Thyroid gland (tissue), 4 donors: ENCODE results near the gene LSAMP. TPM values are rescaled to one million over a fixed set of nuclear protein-coding genes. Genes with fewer than 3 reads are reported as not detected.

Experiments
- DNase-seq, 2 donors: peaks; one replicate each; pipeline ENCODE4 v3.0.0-alpha.2; 2019
- H3K27ac ChIP-seq, 3 donors: fragments of 200-600 bp; sonication (generic); 1 replicate in 2 of 3; 2 replicates in 1 of 3; pipeline ENCODE4 v1.5.1; 2016 to 2019; ENCODE audit warnings: mild to moderate bottlenecking in 1 of 3, moderate library complexity in 1 of 3
- H3K27me3 ChIP-seq: fragments of 200-600 bp; sonication (generic); one replicate; pipeline ENCODE4 v1.5.1; 2019
- H3K36me3 ChIP-seq, 2 donors: fragments of 200-600 bp; sonication (generic); one replicate each; pipeline ENCODE4 v1.5.1; 2016 to 2019
- H3K4me1 ChIP-seq, 2 donors: fragments of 200-600 bp; sonication (generic); one replicate each; pipeline ENCODE4 v1.5.1; 2017 to 2019
- H3K4me3 ChIP-seq, 3 donors: fragments of 200-600 bp; sonication (generic); replicated peaks in 1 of 3; 1 replicate in 2 of 3; 2 replicates in 1 of 3; pipeline ENCODE4 v1.5.1; 2016; ENCODE audit warnings: mild to moderate bottlenecking in 1 of 3
- H3K9me3 ChIP-seq: fragments of 200-600 bp; sonication (generic); one replicate; pipeline ENCODE4 v1.5.1; 2017
- POLR2A ChIP-seq, 2 donors: fragments of 450-650 bp; IDR thresholded peaks; one replicate each; pipeline ENCODE4 v1.6.1; 2017; ENCODE audit warnings: antibody characterized with exemption in 2 of 2, mild to moderate bottlenecking in 2 of 2, moderate library complexity in 1 of 2
- WGBS, 2 donors: methylation state at CpG; one replicate each; pipeline ENCODE4 v1.1.5; 2017; 5-methylcytosine and 5-hydroxymethylcytosine counted together
- intact Hi-C: fragments of 100-400 bp; cut with DNase I; formaldehyde crosslinking; loops from one replicate; pipeline ENCODE4 v1.15.1; 2023
- total RNA-seq, 4 donors: library from RNA; depleted of rRNA; stranded (reverse); fragments of >200 nt; gene quantifications; one replicate each; pipeline ENCODE4 v1.2.3, GENCODE V29; 2016
- TF ChIP-seq, protein P1 (sequence below), 6 experiments: fragments of 200-600 bp in 3 of 6; fragments of 450-650 bp in 3 of 6; sonication (generic) in 3 of 6; IDR thresholded peaks; one replicate each; pipeline ENCODE4 v1.5.1; 2016 to 2019; ENCODE audit warnings: antibody characterized with exemption in 6 of 6, mild to moderate bottlenecking in 2 of 6, inconsistent platforms in 1 of 6, moderate library complexity in 1 of 6

The LSAMP gene
- total RNA-seq, 4 donors from 2014 or later = 0.78 to 2.0 (median 1.8) TPM

DNA sequence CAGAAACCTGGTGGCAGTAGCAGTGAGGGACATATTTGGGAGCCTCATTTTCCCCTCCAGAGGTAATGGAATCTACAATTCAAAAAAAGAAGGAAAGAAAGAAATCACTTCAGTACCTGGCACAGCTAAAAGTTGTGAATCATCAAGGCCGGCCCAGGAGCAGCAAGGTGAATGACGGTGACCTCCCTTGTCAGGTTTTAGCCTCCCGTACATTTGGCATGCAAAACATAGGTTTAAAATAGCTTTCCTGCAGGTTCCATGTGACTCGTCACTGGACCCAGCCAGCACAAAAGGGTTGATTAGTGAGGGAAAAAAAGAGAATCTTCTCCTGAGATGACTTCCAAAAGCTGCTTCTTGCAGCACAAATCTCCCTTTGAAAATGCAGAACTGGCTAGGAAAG lies 394.2 kb downstream of the LSAMP start:
- no peak for DNase-seq
- no peaks in the 10 kb centered on the region for H3K27me3 ChIP-seq
- 55 to 71% methylated on average over 4 of the region's 4 CpGs for WGBS, 2 donors

DNA sequence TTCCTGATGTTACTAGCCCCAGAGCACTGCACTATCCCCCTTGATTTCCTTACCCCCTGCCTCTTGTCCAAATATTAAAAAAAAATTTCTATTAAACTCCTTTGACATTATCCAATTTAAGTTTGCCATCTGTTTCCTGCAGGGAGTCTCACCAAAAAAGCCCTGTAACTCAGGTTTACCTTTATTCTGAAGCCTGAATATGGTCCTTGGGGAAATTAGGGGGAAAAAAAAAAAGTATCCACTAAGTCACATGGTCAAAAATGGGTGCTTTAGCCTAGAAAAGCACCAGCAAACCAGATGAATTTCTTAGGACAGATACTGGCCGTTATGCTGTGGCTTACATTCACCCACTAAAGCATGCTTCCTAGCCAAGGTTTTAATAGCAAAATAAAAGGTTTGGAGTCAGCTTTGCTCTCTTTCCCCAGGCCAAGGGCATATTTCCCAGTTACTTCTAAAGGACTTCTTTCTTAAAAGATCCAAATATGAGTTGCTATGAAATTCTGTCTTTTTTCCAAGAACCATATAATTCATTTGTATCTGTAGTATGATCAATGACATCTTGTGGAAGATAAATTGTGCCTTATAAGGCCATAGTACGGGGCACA lies 394.9 kb downstream of the LSAMP start:
- TF ChIP-seq, protein P1, sequence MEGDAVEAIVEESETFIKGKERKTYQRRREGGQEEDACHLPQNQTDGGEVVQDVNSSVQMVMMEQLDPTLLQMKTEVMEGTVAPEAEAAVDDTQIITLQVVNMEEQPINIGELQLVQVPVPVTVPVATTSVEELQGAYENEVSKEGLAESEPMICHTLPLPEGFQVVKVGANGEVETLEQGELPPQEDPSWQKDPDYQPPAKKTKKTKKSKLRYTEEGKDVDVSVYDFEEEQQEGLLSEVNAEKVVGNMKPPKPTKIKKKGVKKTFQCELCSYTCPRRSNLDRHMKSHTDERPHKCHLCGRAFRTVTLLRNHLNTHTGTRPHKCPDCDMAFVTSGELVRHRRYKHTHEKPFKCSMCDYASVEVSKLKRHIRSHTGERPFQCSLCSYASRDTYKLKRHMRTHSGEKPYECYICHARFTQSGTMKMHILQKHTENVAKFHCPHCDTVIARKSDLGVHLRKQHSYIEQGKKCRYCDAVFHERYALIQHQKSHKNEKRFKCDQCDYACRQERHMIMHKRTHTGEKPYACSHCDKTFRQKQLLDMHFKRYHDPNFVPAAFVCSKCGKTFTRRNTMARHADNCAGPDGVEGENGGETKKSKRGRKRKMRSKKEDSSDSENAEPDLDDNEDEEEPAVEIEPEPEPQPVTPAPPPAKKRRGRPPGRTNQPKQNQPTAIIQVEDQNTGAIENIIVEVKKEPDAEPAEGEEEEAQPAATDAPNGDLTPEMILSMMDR (IDR thresholded peaks at IDR 0.05) = no peak
- no peak for TF ChIP-seq POLR2A (IDR thresholded peaks at IDR 0.05)
- Histone ChIP-seq H3K4me3 (no peak overlapping the region), H3K4me1 (no peaks in the 10 kb centered on the region), H3K36me3 (no peaks in the 10 kb centered on the region), H3K9me3 (no peaks in the 10 kb centered on the region), H3K27me3 (no peaks in the 10 kb centered on the region), H3K27ac (no peak overlapping the region)
- DNase-seq = no peak
- intact Hi-C loops = no loop called here
- 55 to 73% methylated on average over 2 of the region's 2 CpGs for WGBS, 2 donors

More for the DNA sequence above, 394.2 kb downstream of the LSAMP start:
- Histone ChIP-seq H3K27ac (no peak overlapping the region), H3K36me3 (no peaks in the 10 kb centered on the region), H3K4me3 (no peak overlapping the region), H3K4me1 (no peaks in the 10 kb centered on the region), H3K9me3 (no peaks in the 10 kb centered on the region)
- intact Hi-C loops = no loop called here
- no peak for TF ChIP-seq POLR2A (IDR thresholded peaks at IDR 0.05)
- TF ChIP-seq, protein P1 (IDR thresholded peaks at IDR 0.05) = no peak

DNA sequence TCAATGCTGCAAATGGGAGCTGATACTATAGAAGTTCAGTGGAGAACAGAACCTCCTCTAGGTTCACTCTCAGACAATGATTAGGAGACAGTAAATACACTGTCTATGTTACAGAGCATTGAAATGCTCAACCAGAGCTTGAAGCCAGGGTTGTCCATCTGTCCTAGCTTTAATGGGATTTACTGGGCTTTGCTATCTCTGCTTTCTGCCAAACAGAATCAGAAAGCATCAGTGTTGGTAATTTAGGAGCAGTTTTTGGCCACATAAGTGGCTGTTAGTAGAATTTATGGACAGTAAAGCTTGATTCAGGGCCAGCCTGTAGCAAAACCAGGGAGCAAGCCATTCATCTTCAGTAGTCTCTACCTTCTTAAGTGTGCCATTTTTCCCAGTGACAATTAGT lies 396.3 kb downstream of the LSAMP start:
- H3K9me3 ChIP-seq = no peaks in the 10 kb centered on the region
- intact Hi-C loops = no loop called here
- DNase-seq = no peak
- no peaks in the 10 kb centered on the region for H3K36me3 ChIP-seq
- no peaks in the 10 kb centered on the region for H3K4me1 ChIP-seq
- no peak overlapping the region for H3K27ac ChIP-seq
- TF ChIP-seq, protein P1 (IDR thresholded peaks at IDR 0.05) = no peak
- no peak for TF ChIP-seq POLR2A (IDR thresholded peaks at IDR 0.05)
- H3K4me3 ChIP-seq = no peak overlapping the region
- no peaks in the 10 kb centered on the region for H3K27me3 ChIP-seq

DNA sequence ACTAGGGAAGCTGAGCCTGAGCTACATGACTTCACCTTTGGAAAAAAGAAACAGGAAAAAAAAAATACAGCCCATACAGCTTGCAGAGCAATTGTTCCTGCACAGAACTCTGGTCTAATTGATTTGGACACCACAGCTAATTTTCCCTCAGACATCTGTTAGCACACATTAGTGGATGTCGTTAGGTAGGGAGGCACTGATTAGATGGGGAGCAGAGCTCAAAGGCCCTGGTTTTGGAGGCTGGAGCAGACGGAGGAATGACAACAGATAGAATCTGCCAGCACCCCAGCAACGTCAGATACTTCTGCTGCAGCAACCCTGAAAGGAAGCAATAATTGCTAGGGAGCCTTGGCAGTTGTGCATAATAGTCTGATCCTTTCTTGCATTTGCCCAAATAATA lies 398.9 kb downstream of the LSAMP start:
- WGBS, 2 donors = 52 to 59% methylated on average over 3 of the region's 3 CpGs
- Histone ChIP-seq H3K27me3 (no peaks in the 10 kb centered on the region), H3K27ac (no peak overlapping the region), H3K36me3 (no peaks in the 10 kb centered on the region), H3K4me1 (no peaks in the 10 kb centered on the region), H3K4me3 (no peak overlapping the region), H3K9me3 (no peaks in the 10 kb centered on the region)
- no peak for DNase-seq
- TF ChIP-seq, protein P1 (IDR thresholded peaks at IDR 0.05) = no peak
- TF ChIP-seq POLR2A (IDR thresholded peaks at IDR 0.05) = no peak
- intact Hi-C loops = no loop called here

DNA sequence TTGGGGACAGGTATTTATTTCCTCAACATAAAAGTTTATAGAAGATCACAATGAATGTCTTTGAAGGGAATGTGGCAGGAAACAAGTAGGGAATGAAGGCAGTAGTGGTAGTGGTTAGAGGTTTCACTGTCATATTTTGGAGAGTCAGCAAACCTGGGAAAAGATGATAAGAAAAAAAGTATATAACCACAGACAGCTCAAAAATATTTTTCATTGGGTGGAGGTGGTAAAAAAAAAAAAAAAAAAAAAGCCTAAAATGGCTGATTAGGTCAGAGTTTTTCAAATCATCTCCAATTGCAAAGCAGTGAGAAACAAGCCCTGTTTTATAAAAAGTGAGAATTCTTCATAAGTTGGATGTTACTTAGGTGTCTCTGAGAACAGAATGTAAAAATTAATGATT lies 400.0 kb downstream of the LSAMP start:
- intact Hi-C loops = no loop called here
- Histone ChIP-seq H3K4me1 (no peaks in the 10 kb centered on the region), H3K36me3 (no peaks in the 10 kb centered on the region), H3K27ac (no peak overlapping the region), H3K9me3 (no peaks in the 10 kb centered on the region), H3K27me3 (no peaks in the 10 kb centered on the region), H3K4me3 (no peak overlapping the region)
- TF ChIP-seq POLR2A (IDR thresholded peaks at IDR 0.05) = no peak
- TF ChIP-seq, protein P1 (IDR thresholded peaks at IDR 0.05) = no peak
- DNase-seq = no peak
